GM12892 (cell line): ENCODE results near the gene TMEM52B.
A peak's percentile ranks its signal among the peaks of the same experiment; 100 is the strongest.
"Not testable (repeated sequence)": the region's sequence is repeated elsewhere in the genome, so short reads cannot be mapped to it uniquely, and the experiment has no call there.

ENCODE experiments used
- DNase-seq: peaks from one replicate; pipeline ENCODE4 v3.0.0; 2011; ENCODE audit not compliant: insufficient read length
- FAIRE-seq: peaks from 2 replicates; lab custom pipeline; 2011; peaks lifted over from hg19 to GRCh38; lab: Jason Lieb, UNC
- POLR2A ChIP-seq: IDR thresholded peaks from 2 replicates; pipeline ENCODE4 v1.6.1; 2011; ENCODE audit warnings: low read depth, low read length, control low read depth
- POLR2AphosphoS5 ChIP-seq: IDR thresholded peaks from 2 replicates; pipeline ENCODE4 v1.6.1; 2011; ENCODE audit warnings: low read depth, low read length, control low read depth
- TAF1 ChIP-seq: IDR thresholded peaks from 2 replicates; pipeline ENCODE4 v1.6.1; 2011; ENCODE audit warnings: low read depth, mild to moderate bottlenecking, control low read depth, low read length, borderline replicate concordance

Gene TMEM52B

DNA sequence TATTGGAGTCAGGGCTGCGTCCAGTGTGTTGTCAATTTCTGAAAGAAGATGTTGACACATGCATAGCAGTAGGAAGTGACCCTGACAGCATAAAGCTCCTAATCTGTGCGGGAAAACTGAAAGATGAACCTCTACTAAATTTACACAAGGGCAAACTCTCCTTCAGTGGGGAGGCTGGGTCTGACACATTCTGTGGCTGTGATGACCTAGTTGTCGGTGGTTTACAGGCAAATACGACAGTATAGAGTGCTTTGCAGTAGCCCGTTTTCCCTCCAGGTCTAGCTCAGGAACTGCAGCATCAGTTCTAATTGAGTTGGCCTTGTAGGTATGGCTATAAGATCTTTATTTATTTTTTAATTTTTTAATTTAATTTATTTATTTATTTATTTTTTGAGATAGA is 19.0 kb downstream of the TMEM52B start:
- no peak for FAIRE-seq

DNA sequence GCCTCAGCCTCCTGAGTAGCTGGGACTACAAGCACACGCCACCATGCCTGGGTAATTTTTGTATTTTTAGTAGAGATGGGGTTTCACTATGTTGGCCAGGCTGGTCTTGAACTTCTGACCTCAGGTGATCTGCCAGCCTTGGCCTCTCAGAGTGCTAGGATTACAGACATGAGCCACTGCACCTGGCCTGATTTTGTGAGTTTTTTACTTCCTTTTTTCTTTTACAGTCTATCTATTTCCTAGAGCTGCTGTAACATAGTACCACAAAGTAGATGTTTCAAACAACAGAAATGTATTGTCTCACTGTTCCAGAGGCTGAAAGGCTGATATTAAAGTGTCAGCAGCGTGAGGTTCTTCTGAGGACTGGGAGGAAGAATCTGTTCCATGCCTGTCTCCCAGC is 25.7 kb downstream of the TMEM52B start:
- FAIRE-seq, DNase-seq: not testable (repeated sequence)

More for the DNA sequence above, 19.0 kb downstream of the TMEM52B start:
- DNase-seq = no peak
- TF ChIP-seq TAF1 (no peak), POLR2A (no peak), POLR2AphosphoS5 (no peak)

DNA sequence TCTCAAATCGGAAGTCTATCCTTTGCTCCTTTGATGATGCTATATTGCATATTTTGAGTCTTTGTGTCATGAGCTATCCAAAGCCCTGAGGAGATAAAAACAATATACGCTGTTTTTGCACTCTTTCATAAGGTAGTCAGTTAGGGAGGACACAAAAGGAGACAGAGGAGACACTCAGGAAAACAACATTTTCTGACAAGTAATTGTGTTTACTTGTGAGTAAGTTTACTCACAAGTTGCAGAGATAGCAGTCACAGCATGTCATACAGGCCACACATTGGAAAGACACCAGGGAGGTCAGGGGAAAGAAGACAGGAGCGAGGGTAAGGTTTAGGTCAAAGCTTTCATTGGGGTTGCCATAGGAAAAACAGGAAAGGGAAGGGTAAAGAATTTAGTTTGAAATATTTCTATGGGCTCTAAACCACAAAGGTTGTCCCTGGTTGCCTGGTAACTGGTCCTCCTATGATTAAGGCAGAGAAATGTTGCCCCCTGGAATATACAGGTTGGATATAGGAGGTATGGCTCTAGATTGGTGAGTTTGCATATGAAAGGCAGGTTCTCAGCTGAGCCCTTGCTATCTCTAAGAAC is 26.5 kb downstream of the TMEM52B start:
- DNase-seq (no peak), FAIRE-seq (no peak)
- TF ChIP-seq TAF1 (no peak), POLR2AphosphoS5 (no peak), POLR2A (no peak)

DNA sequence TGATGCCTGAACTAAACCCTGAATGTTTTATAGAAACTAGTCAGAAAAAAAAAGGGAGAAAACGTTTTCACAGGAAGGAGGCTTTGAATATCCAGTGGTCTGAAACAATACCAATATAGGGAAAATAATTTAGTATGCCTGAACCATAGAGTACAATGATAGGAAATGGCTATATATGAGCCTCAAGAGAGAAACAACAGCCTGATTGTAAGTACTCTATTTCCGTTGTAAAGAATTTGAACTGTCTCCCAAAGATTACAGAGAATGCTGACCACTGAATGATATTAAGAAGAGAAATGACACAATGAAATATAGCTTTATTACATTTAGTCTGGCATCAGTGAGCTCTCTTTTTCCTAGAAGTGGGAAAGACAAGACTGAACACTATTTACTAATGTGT is 28.3 kb downstream of the TMEM52B start:
- DNase-seq = no peak
- TF ChIP-seq POLR2AphosphoS5 (no peak), TAF1 (no peak), POLR2A (no peak)
- no peak for FAIRE-seq

DNA sequence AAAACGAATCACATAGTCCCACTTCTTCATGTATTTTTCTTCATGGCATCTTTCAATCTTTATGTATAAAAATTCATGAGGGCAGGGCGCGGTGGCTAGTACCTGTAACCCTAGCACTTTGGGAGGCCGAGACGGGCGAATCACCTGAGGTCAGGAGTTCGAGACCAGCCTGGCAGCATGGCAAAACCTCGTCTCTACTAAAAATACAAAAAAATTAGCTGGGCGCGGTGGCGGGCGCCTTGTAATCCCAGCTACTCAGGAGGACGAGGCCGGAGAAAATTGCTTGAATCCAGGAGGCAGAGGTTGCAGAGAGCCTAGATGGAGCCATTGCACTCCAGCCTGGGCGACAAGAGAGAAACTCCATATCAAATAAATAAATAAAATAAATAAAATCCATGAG is 31.4 kb downstream of the TMEM52B start:
- TF ChIP-seq POLR2A = no peak
- TF ChIP-seq POLR2AphosphoS5 = no peak
- no peak for TF ChIP-seq TAF1
- FAIRE-seq = no peak
- DNase-seq = no peak

DNA sequence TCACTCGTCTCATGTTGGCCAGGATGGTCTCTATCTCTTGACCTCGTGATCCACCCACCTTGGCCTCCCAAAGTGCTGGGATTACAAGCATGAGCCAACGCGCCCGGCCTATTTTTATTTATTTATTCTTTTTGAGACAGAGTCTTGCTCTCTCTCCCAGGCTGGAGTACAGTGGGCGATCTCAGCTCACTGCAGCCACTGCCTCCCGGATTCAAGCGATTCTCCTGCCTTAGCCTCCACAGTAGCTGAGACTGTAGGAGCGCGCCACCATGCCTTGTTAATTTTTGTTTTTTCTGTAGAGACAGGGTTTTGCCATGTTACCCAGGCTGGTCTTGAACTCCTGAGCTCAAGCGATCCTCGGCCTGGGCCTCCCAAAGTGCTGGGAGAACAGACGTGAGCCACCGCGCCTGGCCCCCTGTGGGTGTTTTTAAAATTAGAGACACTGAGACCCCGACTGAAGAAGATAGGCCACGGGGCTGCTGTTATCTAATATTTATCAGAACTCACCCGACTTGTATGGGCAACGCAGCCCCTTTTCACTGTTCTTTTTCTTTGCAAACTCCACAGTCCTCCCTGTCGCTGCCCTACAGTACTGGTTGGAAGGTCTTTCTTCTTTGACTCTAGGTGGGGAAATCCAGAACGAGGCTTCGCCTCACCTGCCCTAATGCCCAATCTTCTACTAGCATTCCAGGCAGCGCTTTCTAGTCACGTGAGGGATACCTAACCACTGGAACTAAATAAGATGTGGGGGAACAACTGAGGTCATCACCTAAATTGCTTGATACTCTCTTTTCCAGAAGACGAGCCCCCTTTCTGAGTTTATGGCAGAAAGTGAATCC is 32.5 kb downstream of the TMEM52B start:
- TF ChIP-seq POLR2AphosphoS5 = no peak
- TF ChIP-seq POLR2A = no peak
- no peak for TF ChIP-seq TAF1
- FAIRE-seq (no peak), DNase-seq (no peak)

DNA sequence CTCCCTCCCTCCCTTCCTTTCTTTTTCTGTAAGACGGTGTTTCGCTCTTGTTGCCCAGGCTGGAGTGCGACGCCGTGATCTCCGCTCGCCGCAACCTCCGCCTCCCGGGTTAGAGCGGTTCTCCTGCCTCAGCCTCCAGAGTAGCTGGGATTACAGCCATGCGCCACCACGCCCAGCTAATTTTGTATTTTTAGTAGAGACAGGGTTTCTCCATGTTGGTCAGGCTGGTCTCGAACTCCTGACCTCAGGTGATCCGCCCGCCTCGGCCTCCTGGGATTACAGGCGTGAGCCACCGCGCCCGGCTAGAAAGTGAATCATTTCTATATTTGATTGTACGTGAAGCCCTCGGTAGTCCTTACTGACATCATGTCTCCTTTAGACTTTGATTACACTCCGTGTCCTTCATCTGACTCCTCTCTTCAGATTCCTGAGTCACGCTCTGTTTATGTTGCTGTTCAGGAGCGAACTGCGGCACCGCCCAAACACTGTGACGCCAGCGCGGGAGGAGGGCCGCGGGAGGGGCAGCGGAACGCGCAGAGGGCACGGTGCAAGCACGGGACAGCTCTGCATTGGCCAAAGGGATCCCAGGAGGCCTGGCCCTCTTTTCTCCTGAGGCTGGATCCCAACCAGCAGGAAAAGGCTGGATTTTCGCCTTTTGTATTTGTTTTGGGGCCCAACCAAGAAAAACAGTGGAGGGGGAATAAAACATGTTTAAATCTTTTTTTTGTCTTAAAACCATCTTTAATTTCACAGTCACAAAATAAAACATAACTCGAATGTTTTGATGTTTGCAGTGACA is 33.3 kb downstream of the TMEM52B start:
- FAIRE-seq = peak; percentile 74
- DNase-seq = peak; percentile 52
- TF ChIP-seq TAF1 (no peak), POLR2AphosphoS5 (no peak), POLR2A (no peak)

DNA sequence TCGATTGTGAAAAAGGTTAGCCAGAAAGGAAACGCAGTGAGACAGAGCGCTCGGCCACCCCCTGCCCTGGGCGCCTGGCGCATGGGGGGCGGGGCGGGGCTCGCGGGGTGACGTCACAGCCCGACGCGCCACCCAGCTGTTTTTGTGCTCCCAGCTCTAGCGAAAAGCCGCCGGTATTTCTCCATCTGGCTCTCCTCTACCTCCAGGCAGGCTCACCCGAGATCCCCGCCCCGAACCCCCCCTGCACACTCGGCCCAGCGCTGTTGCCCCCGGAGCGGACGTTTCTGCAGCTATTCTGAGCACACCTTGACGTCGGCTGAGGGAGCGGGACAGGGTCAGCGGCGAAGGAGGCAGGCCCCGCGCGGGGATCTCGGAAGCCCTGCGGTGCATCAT is 33.9 kb downstream of the TMEM52B start, which contains the start of gene GABARAPL1:
TSS of gene GABARAPL1 (plus strand) at position 139 of the 393 bp plus-strand sequence. CDS start at position 392, 253 bp downstream.
- FAIRE-seq = peak; percentile 60
- peak; percentile 69 for DNase-seq
- no peak for TF ChIP-seq POLR2AphosphoS5

DNA sequence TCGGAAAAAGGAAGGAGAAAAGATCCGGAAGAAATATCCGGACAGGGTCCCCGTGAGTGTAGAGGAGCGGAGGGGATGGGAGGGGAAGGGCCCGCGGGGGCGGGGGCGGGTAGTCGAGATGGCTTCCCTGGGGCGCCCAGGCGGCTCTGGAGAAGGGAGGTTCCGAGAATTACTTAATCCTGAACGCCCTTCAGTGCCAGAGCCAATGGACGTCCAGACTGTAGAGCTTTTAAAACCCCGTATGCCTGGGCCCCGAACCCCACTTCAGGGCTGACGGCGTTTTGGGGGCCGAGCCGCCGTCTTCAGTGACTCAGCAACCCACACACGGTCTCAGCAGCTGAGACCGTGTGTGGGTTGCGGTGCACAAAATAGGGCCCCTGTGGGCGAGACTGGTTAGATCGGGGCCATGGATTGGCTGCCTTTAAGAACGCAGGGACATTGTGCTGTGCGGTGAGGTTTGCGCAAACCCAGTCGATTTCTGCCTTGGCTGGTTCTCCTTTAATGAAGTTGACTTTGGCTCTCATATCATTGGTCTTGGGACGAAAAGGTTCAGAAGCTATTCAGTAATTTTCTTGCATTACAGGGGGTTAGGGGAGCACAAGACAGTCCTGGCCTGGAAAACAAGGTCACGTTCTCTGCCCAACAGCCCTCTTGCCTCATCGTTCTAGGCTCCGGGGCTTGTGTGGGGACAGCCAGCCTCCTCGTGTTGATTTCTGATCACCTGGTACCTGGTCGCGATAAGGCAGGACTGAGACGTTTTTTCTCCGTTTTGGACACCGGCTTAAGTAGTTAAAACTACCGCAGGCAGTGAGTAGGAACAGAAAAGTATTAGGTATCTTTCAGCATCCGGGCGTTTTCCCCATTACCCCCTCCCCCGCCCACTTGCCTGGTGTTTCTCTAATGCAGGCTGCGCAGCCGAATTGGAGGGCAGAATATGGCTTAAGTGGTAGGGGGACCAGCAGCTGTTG is 34.6 kb downstream of the TMEM52B start:
- peak; percentile 48 for FAIRE-seq
- no peak for TF ChIP-seq TAF1
- no peak for TF ChIP-seq POLR2A
- no peak for TF ChIP-seq POLR2AphosphoS5

DNA sequence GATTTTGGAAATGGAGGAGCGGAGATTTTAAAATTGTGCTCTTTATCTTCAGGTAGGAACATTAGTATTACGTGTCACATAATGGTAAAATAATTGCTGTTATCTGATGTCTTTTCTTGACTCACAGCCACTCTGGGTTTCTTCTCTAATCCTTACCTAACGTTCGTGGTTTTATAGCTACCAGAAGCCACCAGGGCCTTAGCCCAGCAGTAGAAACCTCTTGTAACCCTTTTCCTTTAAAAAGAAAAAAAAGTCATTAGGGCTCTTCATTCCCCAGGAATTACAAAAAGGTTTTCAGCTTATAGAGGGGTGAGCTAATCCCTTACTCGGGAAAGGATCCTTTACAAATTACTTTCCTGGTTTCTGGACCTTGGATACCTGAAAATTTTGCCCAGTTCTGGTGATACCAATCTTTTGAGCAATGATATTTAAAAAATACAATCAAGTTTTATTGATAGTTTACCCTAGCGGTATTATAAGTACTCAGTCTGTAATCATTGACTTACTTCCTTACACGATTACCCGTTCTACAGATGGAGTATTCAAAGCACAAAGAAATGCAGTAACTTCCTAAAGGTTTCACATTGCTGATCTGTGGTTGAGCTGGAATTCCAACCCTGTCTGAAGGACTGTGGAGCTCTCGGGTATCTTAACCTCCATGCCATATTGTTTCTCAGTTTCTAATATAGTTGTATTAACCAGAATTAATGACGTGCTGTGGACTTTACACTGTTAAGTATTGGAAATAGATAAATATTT is 35.5 kb downstream of the TMEM52B start:
- TF ChIP-seq POLR2AphosphoS5 = no peak
- TF ChIP-seq POLR2A = no peak
- no peak for TF ChIP-seq TAF1
- DNase-seq (no peak), FAIRE-seq (no peak)

More for the DNA sequence above, 34.6 kb downstream of the TMEM52B start:
- DNase-seq = peak; percentile 38
